Esophagus muscularis mucosa (tissue), 4 donors: ENCODE data around the gene D2HGDH.

ENCODE experiments used
- EP300 ChIP-seq: sonication (generic); formaldehyde crosslinking; IDR thresholded peaks from one replicate; pipeline ENCODE4 v1.6.1; 2017; ENCODE audit warnings: antibody characterized with exemption
- POLR2A ChIP-seq: fragments of 450-650 bp; IDR thresholded peaks from one replicate; pipeline ENCODE4 v1.6.1; 2017; ENCODE audit warnings: antibody characterized with exemption, moderate library complexity, mild to moderate bottlenecking, low read depth
- TF ChIP-seq, protein P1 (sequence below), 3 experiments: fragments of 200-600 bp in 2 of 3; fragments of 450-650 bp in 1 of 3; sonication (generic) in 2 of 3; IDR thresholded peaks; one replicate each; pipeline ENCODE4 v1.5.1; 2017 to 2019; ENCODE audit warnings: antibody characterized with exemption in 3 of 3, mild to moderate bottlenecking in 2 of 3, moderate library complexity in 1 of 3

DNA sequence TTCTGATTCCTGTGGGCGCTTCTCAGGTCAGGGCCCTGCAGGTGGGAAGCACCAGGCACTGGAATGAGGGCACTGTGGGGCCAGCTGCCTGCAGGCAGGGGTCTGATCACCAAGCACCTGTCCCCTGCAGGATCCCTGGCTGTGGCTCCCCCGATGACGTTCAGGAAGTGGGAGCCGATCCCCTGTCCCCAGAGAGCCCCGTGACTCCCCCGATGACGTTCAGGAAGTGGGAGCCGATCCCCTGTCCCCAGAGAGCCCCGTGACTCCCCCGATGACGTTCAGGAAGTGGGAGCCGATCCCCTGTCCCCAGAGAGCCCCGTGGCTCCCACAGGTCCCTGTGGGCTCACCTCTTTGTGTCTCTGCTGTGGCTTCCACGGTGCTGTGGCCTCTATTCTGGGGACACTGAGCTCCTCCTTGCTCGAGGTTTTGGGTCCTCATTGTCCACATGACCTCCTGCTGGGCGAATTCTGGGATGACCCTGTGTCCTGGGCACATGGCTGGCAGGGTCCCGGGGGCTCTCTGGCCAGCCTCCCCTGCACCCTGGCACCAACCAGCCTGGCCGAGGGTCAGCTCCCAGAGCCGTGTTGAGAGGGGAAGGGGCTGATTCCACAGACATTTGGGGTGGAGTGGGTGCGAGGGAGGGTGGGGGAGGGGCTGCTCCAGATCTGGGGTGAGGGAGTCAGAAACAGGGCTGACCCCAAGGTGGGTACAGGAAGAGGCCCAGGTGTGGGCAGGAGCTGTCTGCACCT lies 79.4 kb downstream of the D2HGDH start:
- TF ChIP-seq EP300 = no peak
- TF ChIP-seq, protein P1, sequence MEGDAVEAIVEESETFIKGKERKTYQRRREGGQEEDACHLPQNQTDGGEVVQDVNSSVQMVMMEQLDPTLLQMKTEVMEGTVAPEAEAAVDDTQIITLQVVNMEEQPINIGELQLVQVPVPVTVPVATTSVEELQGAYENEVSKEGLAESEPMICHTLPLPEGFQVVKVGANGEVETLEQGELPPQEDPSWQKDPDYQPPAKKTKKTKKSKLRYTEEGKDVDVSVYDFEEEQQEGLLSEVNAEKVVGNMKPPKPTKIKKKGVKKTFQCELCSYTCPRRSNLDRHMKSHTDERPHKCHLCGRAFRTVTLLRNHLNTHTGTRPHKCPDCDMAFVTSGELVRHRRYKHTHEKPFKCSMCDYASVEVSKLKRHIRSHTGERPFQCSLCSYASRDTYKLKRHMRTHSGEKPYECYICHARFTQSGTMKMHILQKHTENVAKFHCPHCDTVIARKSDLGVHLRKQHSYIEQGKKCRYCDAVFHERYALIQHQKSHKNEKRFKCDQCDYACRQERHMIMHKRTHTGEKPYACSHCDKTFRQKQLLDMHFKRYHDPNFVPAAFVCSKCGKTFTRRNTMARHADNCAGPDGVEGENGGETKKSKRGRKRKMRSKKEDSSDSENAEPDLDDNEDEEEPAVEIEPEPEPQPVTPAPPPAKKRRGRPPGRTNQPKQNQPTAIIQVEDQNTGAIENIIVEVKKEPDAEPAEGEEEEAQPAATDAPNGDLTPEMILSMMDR (IDR thresholded peaks at IDR 0.05) = no peak
- TF ChIP-seq POLR2A = no peak
